Colonic mucosa (tissue), 4 donors: Measurements from ENCODE around the gene BAG5. TPM values are rescaled to one million over a fixed set of nuclear protein-coding genes. Genes with fewer than 3 reads are reported as not detected.

ENCODE experiments used
- DNase-seq: peaks from one replicate; pipeline ENCODE4 v3.0.0-alpha.2; 2020
- H3K27ac ChIP-seq: fragments of 200-600 bp; one replicate; pipeline ENCODE4 v1.8.0; 2021
- H3K27me3 ChIP-seq: fragments of 200-600 bp; one replicate; pipeline ENCODE4 v1.8.0; 2021
- H3K36me3 ChIP-seq: fragments of 200-600 bp; one replicate; pipeline ENCODE4 v1.8.0; 2021
- H3K4me1 ChIP-seq: fragments of 200-600 bp; one replicate; pipeline ENCODE4 v1.8.0; 2021; ENCODE audit warnings: mild to moderate bottlenecking
- H3K4me3 ChIP-seq: fragments of 200-600 bp; one replicate; pipeline ENCODE4 v1.8.0; 2021
- H3K9ac ChIP-seq, 2 donors: one replicate each; pipeline ENCODE4 v1.7.0; 2013; ENCODE audit warnings: control low read depth in 2 of 2, low read depth in 2 of 2, low read length in 2 of 2
- H3K9me3 ChIP-seq: fragments of 200-600 bp; one replicate; pipeline ENCODE4 v1.8.0; 2021
- CTCF ChIP-seq: fragments of 200-600 bp; IDR thresholded peaks from one replicate; pipeline ENCODE4 v1.8.0; 2022; ENCODE audit warnings: antibody characterized with exemption, mild to moderate bottlenecking
- intact Hi-C: fragments of 100-400 bp; cut with DNase I; formaldehyde crosslinking; loops from one replicate; pipeline ENCODE4 v1.14.1; 2022
- total RNA-seq, 2 donors: library from RNA; stranded (reverse); fragmentation: NEBNext Ultra II Directional in 1 of 2; extraction: Animal tissue kit (Norgen Biotek cat#: 25700) in 1 of 2; gene quantifications; one replicate each; pipeline ENCODE4 v1.2.1, GENCODE V29; 2021
- donor health status: healthy.
- donor health status: DM: no; HTN: no; CAD: no.
- donor health status: DM: no; HTN: no; CAD: no.

The BAG5 gene
- total RNA-seq, 2 donors from 2014 or later, result 26.8 to 29.7 TPM

GRCh38 chr14:103552011-103552845 is 10.2 kb downstream of the BAG5 start:
- no peak for DNase-seq
- H3K4me1 ChIP-seq, result no peaks in the 10 kb centered on the region
- peak overlapping the region in 1 of 2 donors; percentile 30 for H3K9ac ChIP-seq
- H3K4me3 ChIP-seq, result no peak overlapping the region
- TF ChIP-seq CTCF, result no peak
- no peaks in the 10 kb centered on the region for H3K27me3 ChIP-seq
- H3K9me3 ChIP-seq, result no peaks in the 10 kb centered on the region
- H3K36me3 ChIP-seq, result no peaks in the 10 kb centered on the region
- intact Hi-C loops, result no loop called here
- H3K27ac ChIP-seq, result peak overlapping the region; percentile 33

GRCh38 chr14:103551338-103551762 is 11.1 kb downstream of the BAG5 start:
- DNase-seq, result no peak
- H3K27ac ChIP-seq, result peak overlapping the region; percentile 33
- no peak for TF ChIP-seq CTCF
- no peaks in the 10 kb centered on the region for H3K4me1 ChIP-seq
- H3K4me3 ChIP-seq, result no peak overlapping the region
- no peaks in the 10 kb centered on the region for H3K36me3 ChIP-seq
- no peaks in the 10 kb centered on the region for H3K27me3 ChIP-seq
- H3K9ac ChIP-seq, result no peak overlapping the region
- no peaks in the 10 kb centered on the region for H3K9me3 ChIP-seq
- intact Hi-C loops, result no loop called here

DNA sequence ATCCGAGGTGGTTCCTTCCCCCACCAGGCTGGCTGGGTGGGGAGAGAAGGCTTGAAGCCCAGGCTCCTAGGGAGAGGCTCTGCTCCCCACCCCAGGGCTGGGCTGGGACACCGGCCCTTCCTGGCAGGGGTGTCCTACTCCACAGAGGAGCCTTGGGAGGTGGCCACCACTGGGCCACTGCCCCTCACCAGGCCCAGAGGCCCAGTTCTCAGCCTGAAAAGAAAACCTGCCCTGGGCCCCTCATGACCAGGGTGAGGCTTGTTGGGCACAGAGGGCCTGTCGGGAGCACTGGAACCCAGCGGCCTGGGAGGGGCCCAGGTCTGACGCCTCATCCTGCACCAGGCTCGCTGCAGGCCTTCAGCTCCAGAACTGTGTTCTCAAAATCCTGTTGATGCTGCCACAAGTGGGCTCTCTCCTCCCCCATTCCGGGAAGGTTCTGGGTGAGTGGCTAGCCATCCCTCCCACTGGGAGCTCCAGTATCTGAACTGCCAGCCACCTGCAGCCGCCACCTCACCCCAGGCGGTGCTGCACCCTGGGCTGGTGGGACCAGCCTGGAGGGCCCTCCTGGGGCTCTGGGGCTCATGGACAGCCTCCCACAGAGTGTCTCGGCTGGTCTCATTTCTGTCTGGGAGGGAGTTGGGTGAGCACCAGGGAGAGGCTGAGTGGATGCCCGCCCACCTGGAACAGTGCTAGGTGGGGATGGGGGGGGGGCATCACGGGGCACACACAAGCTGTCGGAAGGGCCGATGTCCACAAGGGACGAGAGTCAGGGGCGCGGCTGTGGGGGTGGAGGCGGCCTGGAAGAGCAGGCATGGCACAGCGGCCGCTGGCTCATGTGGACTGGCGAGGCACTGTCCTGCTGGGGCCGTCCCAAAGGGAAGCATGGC is 11.8 kb downstream of the BAG5 start:
- Histone ChIP-seq H3K27ac (peak overlapping the region; percentile 29), H3K9me3 (no peaks in the 10 kb centered on the region), H3K27me3 (no peaks in the 10 kb centered on the region), H3K4me1 (no peaks in the 10 kb centered on the region), H3K9ac (no peak overlapping the region), H3K4me3 (no peak overlapping the region), H3K36me3 (no peaks in the 10 kb centered on the region)
- intact Hi-C loops, result no loop called here
- TF ChIP-seq CTCF, result no peak
- DNase-seq, result no peak

DNA sequence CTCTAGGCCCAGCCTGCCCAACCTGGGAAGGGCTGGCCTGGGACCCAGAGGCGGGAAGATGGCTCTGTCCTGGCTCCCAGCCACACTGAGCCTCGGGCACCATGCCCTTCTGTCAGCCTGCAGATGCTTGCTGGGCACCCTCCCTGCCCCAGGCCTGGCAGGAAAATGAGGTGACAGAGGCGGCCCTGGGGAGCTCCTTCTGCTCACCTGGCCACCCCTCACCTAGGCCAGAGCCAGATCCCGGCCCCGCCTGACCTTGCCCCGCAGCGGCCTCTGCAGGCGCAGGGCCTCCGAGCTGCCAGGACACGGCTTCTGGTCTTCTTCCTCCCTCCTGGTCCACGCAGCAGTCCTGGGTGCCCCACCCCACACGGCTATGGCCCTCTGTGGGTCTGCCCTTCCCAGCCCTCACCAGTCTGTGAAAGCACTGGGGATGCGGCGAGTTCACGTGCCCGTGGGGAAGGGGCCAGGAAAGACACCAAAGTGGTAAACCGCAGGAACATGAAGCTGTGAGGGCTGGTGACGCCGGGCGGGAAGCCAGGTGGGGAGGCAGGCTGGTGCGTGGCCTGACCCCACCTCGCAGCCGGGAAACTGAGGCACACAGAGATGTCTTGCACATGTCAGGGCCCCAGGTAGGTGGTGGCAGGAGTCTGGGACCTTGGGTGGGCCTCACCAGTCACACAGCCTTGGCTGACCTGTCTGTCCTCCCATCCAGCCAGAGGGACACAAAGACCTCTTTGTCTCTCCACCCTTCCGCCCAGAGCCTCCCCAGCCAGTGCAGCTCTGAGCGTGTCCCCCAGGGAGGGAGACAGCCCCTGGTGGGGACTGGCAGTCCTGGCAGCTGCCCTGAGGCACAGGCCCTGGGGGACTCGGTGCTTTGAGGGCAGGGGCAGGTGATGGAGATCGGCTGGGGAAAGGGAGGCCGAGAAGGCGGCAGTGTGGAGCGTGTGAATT is 12.8 kb downstream of the BAG5 start:
- H3K4me1 ChIP-seq, result no peaks in the 10 kb centered on the region
- H3K27ac ChIP-seq, result no peak overlapping the region

More for the DNA sequence above, 12.8 kb downstream of the BAG5 start:
- intact Hi-C loops, result loop anchor here (5.0 kb wide), 1 partner anchor 47 kb away; no protein-coding TSS in a partner anchor
- Histone ChIP-seq H3K27me3 (no peaks in the 10 kb centered on the region), H3K9me3 (no peaks in the 10 kb centered on the region), H3K9ac (peak overlapping the region in 1 of 2 donors; percentile 8), H3K4me3 (no peak overlapping the region), H3K36me3 (no peaks in the 10 kb centered on the region)
- no peak for DNase-seq
- no peak for TF ChIP-seq CTCF
